ENCODE data around the gene CACNA2D4.
"Not testable (repeated sequence)": the region's sequence is repeated elsewhere in the genome, so short reads cannot be mapped to it uniquely, and the experiment has no call there.

Gene CACNA2D4

GRCh38 chr12:1830401-1830845 lies 88.0 kb downstream of the CACNA2D4 start:
- no peak for DNase-seq

- DNase-seq: no peak
Observed at GRCh38 chr12:1829306-1829900, 89.0 kb downstream of the CACNA2D4 start.

- DNase-seq: no peak
Observed at GRCh38 chr12:1828856-1829255, 89.6 kb downstream of the CACNA2D4 start.

GRCh38 chr12:1827826-1828805 lies 90.3 kb downstream of the CACNA2D4 start:
- no peak for DNase-seq

GRCh38 chr12:1826867-1827705 lies 91.4 kb downstream of the CACNA2D4 start:
- DNase-seq: no peak

GRCh38 chr12:1826401-1826800 lies 92.1 kb downstream of the CACNA2D4 start:
- no peak for DNase-seq

GRCh38 chr12:1825382-1826102 lies 92.9 kb downstream of the CACNA2D4 start:
- no peak for DNase-seq

- DNase-seq: no peak
Observed at GRCh38 chr12:1823237-1823636, 95.2 kb downstream of the CACNA2D4 start.

GRCh38 chr12:1822699-1823098 lies 95.8 kb downstream of the CACNA2D4 start:
- no peak for DNase-seq

GRCh38 chr12:1821805-1822204 lies 96.6 kb downstream of the CACNA2D4 start:
- DNase-seq: no peak

GRCh38 chr12:1820896-1821291 lies 97.6 kb downstream of the CACNA2D4 start:
- no peak for DNase-seq

GRCh38 chr12:1820191-1820895 lies 98.1 kb downstream of the CACNA2D4 start, which contains the start of gene LRTM2:
LRTM2 (plus strand) TSS chr12:1820565; CDS start chr12:1828149, 7,584 bp downstream.
- no peak for DNase-seq

GRCh38 chr12:1819571-1819970 lies 98.9 kb downstream of the CACNA2D4 start:
- no peak for DNase-seq

- DNase-seq: no peak
Observed at GRCh38 chr12:1819050-1819449, 99.4 kb downstream of the CACNA2D4 start.

- not testable (repeated sequence) for DNase-seq
Observed at GRCh38 chr12:1817928-1818327, 100.5 kb downstream of the CACNA2D4 start.

GRCh38 chr12:1816730-1817348 lies 101.6 kb downstream of the CACNA2D4 start:
- no peak for DNase-seq

- no peak for DNase-seq
Observed at GRCh38 chr12:1815814-1816729, 102.4 kb downstream of the CACNA2D4 start.

- DNase-seq: no peak
Observed at GRCh38 chr12:1815108-1815507, 103.3 kb downstream of the CACNA2D4 start.

- no peak for DNase-seq
Observed at GRCh38 chr12:1814266-1814665, 104.2 kb downstream of the CACNA2D4 start.
